WTC11 (cell line): ENCODE data around the gene CSK. TPM values are rescaled to one million over a fixed set of nuclear protein-coding genes. Genes with fewer than 3 reads are reported as not detected.

Source experiments
- ATAC-seq: fragments of 200-7000 bp; cut with Tn5 transposase; 2 replicates; pipeline ENCODE4 v1.10.0; 2021; ENCODE audit warnings: mild to moderate bottlenecking, moderate library complexity
- CTCF ChIA-PET: fragments of 300-600 bp; sonication (Branson Sonifier 250); formaldehyde crosslinking; loops from one replicate; lab custom pipeline; 2021; ENCODE audit warnings: antibody characterized with exemption; lab: Charles Lee
- POLR2A ChIA-PET: fragments of 350-600 bp; sonication (Branson Sonifier 250); formaldehyde crosslinking; loops from one replicate; lab custom pipeline; 2021; ENCODE audit warnings: antibody characterized with exemption; lab: Charles Lee
- DNase-seq: peaks from one replicate; pipeline ENCODE4 v3.0.0; 2021; ENCODE audit warnings: low spot score
- H3K27ac Mint-ChIP-seq: 2 replicates; pipeline ENCODE4 v1.8.0; 2021; ENCODE audit warnings: mixed read lengths
- H3K27me3 Mint-ChIP-seq: 2 replicates; pipeline ENCODE4 v1.8.0; 2021; ENCODE audit warnings: low read depth, mild to moderate bottlenecking, moderate library complexity, mixed read lengths
- H3K36me3 Mint-ChIP-seq: 2 replicates; pipeline ENCODE4 v1.8.0; 2021; ENCODE audit warnings: mixed read lengths
- H3K4me1 Mint-ChIP-seq: 2 replicates; pipeline ENCODE4 v1.8.0; 2022; ENCODE audit warnings: mixed read lengths
- H3K4me3 Mint-ChIP-seq: 2 replicates; pipeline ENCODE4 v1.8.0; 2021; ENCODE audit warnings: mild to moderate bottlenecking, moderate library complexity, mixed read lengths
- H3K9me3 Mint-ChIP-seq: 2 replicates; pipeline ENCODE4 v1.8.0; 2021; ENCODE audit warnings: mixed read lengths
- AFF4 ChIP-seq: sonication (generic); formaldehyde crosslinking; IDR thresholded peaks from 2 replicates; pipeline ENCODE4 v1.8.1; 2023; ENCODE audit warnings: mild to moderate bottlenecking, missing genetic modification reagents, borderline replicate concordance
- ARID4B ChIP-seq: sonication (generic); formaldehyde crosslinking; IDR thresholded peaks from 2 replicates; pipeline ENCODE4 v1.8.0; 2023; ENCODE audit warnings: missing genetic modification reagents, mild to moderate bottlenecking, borderline replicate concordance
- ATF1 ChIP-seq: sonication (generic); formaldehyde crosslinking; IDR thresholded peaks from 2 replicates; pipeline ENCODE4 v1.8.1; 2023; ENCODE audit warnings: mild to moderate bottlenecking, moderate library complexity, missing genetic modification reagents
- CREM ChIP-seq: sonication (generic); formaldehyde crosslinking; IDR thresholded peaks from 2 replicates; pipeline ENCODE4 v1.8.1; 2022; ENCODE audit warnings: mild to moderate bottlenecking, missing genetic modification reagents, moderate library complexity
- EMX1 ChIP-seq: fragments of 250-450 bp; sonication (Bioruptor Pico); IDR thresholded peaks from 2 replicates; pipeline ENCODE4 v1.8.0; 2021; ENCODE audit warnings: mild to moderate bottlenecking
- ETV6 ChIP-seq: sonication (generic); formaldehyde crosslinking; IDR thresholded peaks from 2 replicates; pipeline ENCODE4 v1.8.1; 2022; ENCODE audit warnings: mild to moderate bottlenecking, missing genetic modification reagents
- FOXP1 ChIP-seq: sonication (generic); formaldehyde crosslinking; IDR thresholded peaks from 2 replicates; pipeline ENCODE4 v1.8.0; 2022; ENCODE audit warnings: missing genetic modification reagents, mild to moderate bottlenecking, moderate library complexity, borderline replicate concordance
- GABPB1 ChIP-seq: sonication (generic); formaldehyde crosslinking; IDR thresholded peaks from 2 replicates; pipeline ENCODE4 v1.8.1; 2023; ENCODE audit warnings: mild to moderate bottlenecking, missing genetic modification reagents
- GRHL2 ChIP-seq: fragments of 250-450 bp; sonication (Bioruptor Pico); IDR thresholded peaks from 2 replicates; pipeline ENCODE4 v1.8.0; 2022; ENCODE audit warnings: mild to moderate bottlenecking, moderate library complexity; ENCODE audit not compliant: insufficient replicate concordance, severe bottlenecking
- JAZF1 ChIP-seq: fragments of 250-450 bp; sonication (Bioruptor Pico); IDR thresholded peaks from 2 replicates; pipeline ENCODE4 v1.9.0; 2021; ENCODE audit warnings: moderate library complexity, mild to moderate bottlenecking, inconsistent platforms
- MXD4 ChIP-seq: fragments of 250-450 bp; sonication (Bioruptor Pico); IDR thresholded peaks from 2 replicates; pipeline ENCODE4 v1.8.0; 2021; ENCODE audit warnings: mild to moderate bottlenecking, moderate library complexity, borderline replicate concordance
- NR2C2 ChIP-seq: sonication (generic); formaldehyde crosslinking; IDR thresholded peaks from 2 replicates; pipeline ENCODE4 v1.8.0; 2022; ENCODE audit warnings: mild to moderate bottlenecking, missing genetic modification reagents
- RORB ChIP-seq: fragments of 250-450 bp; sonication (Bioruptor Pico); IDR thresholded peaks from 2 replicates; pipeline ENCODE4 v1.9.0; 2021; ENCODE audit warnings: mild to moderate bottlenecking
- SMAD3 ChIP-seq: sonication (generic); formaldehyde crosslinking; IDR thresholded peaks from 2 replicates; pipeline ENCODE4 v1.8.0; 2022; ENCODE audit warnings: missing genetic modification reagents, mild to moderate bottlenecking, borderline replicate concordance
- SMAD4 ChIP-seq: sonication (generic); formaldehyde crosslinking; IDR thresholded peaks from 2 replicates; pipeline ENCODE4 v1.8.0; 2022; ENCODE audit warnings: mild to moderate bottlenecking, missing genetic modification reagents
- SOX15 ChIP-seq: fragments of 250-450 bp; sonication (Bioruptor Pico); IDR thresholded peaks from 2 replicates; pipeline ENCODE4 v1.9.0; 2021; ENCODE audit warnings: mild to moderate bottlenecking
- STAT6 ChIP-seq: sonication (generic); formaldehyde crosslinking; conservative IDR thresholded peaks from 2 replicates; pipeline ENCODE4 v1.8.1; 2023; ENCODE audit warnings: mild to moderate bottlenecking, low read depth, missing genetic modification reagents, moderate library complexity
- USF1 ChIP-seq: sonication (generic); formaldehyde crosslinking; IDR thresholded peaks from 2 replicates; pipeline ENCODE4 v1.8.0; 2022; ENCODE audit warnings: mild to moderate bottlenecking, missing genetic modification reagents
- ZNF416 ChIP-seq: fragments of 250-450 bp; sonication (Bioruptor Pico); IDR thresholded peaks from 2 replicates; pipeline ENCODE4 v1.9.0; 2021; ENCODE audit warnings: mild to moderate bottlenecking, inconsistent platforms
- ZNF512 ChIP-seq: sonication (generic); formaldehyde crosslinking; IDR thresholded peaks from 2 replicates; pipeline ENCODE4 v1.8.1; 2022; ENCODE audit warnings: missing genetic modification reagents, borderline replicate concordance
- total RNA-seq: library from RNA; stranded (reverse); gene quantifications from 3 replicates; pipeline ENCODE4 v1.2.3, GENCODE V29; 2021

The CSK gene
- total RNA-seq, 1 experiment from 2014 or later = 55.1 TPM

- TF ChIP-seq RORB (CRISPR knock-in tag) = no peak
- TF ChIP-seq ZNF512 (CRISPR knock-in tag) = no peak
- no peak for TF ChIP-seq ZNF416 (CRISPR knock-in tag)
- TF ChIP-seq EMX1 (CRISPR knock-in tag) = no peak
- no peak for TF ChIP-seq MXD4 (CRISPR knock-in tag)
- ATAC-seq (no peak), DNase-seq (no peak)
- Mint-ChIP-seq H3K27me3 (peaks cover 3% of the 10 kb centered on the region; the same call in 1 of the 2 replicates), H3K9me3 (no peaks in the 10 kb centered on the region), H3K27ac (no peak overlapping the region), H3K36me3 (no peaks in the 10 kb centered on the region), H3K4me3 (no peak overlapping the region), H3K4me1 (peaks cover 20% of the 10 kb centered on the region)
- ChIA-PET POLR2A (interaction anchor here (0.6 kb wide), 1 partner anchor 162 kb away, joined by 3 read pairs; no protein-coding TSS in a partner anchor), CTCF (interaction anchor here (0.7 to 8.3 kb wide), 11 partner anchors 7 to 142 kb away, joined by 3 to 131 read pairs (median 6); partner anchors contain the start of gene CYP1A2)
Observed at GRCh38 chr15:74763416-74763815, 18.5 kb upstream of the CSK start.

- Mint-ChIP-seq H3K27me3 (peaks cover 14% of the 10 kb centered on the region), H3K9me3 (no peaks in the 10 kb centered on the region), H3K4me3 (no peak overlapping the region), H3K27ac (no peak overlapping the region), H3K36me3 (no peaks in the 10 kb centered on the region), H3K4me1 (peaks cover 19% of the 10 kb centered on the region)
- CTCF ChIA-PET = interaction anchor here (0.5 to 12.6 kb wide), 47 partner anchors 8 to 770 kb away, joined by 3 to 409 read pairs (median 7); partner anchors contain the start of genes CPLX3, CSK, CYP1A1 and CYP1A2
- POLR2A ChIA-PET = interaction anchor here (0.9 to 1.8 kb wide), 2 partner anchors 7 to 135 kb away, joined by 3 to 20 read pairs; no protein-coding TSS in a partner anchor
- DNase-seq (no peak), ATAC-seq (no peak)
- no peak for TF ChIP-seq STAT6
- TF ChIP-seq SOX15 (CRISPR knock-in tag) = no peak
- no peak for TF ChIP-seq ARID4B
- no peak for TF ChIP-seq AFF4 (CRISPR knock-in tag)
- no peak for TF ChIP-seq GRHL2
- no peak for TF ChIP-seq USF1
- TF ChIP-seq GABPB1 (CRISPR knock-in tag) = no peak
- TF ChIP-seq FOXP1 (CRISPR knock-in tag) = no peak
- no peak for TF ChIP-seq NR2C2 (CRISPR knock-in tag)
- no peak for TF ChIP-seq ETV6
- no peak for TF ChIP-seq CREM
- TF ChIP-seq SMAD3 = no peak
- TF ChIP-seq JAZF1 (CRISPR knock-in tag) = no peak
- no peak for TF ChIP-seq ATF1 (CRISPR knock-in tag)
- no peak for TF ChIP-seq SMAD4 (CRISPR knock-in tag)
Observed at GRCh38 chr15:74767167-74768098, 14.4 kb upstream of the CSK start.
